Measurements from ENCODE around the gene NMT1.

NMT1 gene

DNA sequence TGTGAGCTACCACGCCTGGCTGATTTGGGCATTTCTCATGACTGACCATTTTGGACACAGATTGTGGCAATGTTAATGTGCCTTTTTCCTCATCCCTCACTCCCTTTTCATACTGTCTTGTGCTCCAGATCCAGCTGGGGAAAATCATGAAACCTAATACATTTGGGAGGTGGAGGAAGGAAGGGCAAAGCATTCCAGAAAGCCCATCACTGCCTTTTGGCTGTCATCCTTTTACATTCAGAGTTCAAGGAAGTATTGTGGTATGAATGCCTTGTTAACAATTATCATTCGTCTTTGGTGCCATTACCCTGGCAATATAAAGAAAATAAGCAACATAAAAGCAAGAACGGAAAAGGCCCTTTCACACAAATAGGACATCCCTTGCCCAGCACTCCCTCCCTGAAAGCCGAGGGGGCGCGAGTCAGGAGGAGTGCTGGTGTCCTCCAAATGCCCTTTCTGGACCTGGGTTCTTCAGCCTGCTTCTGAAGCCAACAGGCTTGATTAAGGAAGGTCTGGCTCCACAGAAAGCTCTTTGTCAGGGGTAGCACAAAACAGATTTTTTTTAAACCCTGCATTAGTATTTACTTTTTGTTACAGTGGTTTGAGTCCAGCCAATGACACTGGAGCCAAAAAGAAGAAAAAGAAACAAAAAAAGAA, 20.1 kb downstream of the NMT1 start:
- DNase-seq (ENCODE audit: low read depth), result no peak
- TF ChIP-seq, protein P1, sequence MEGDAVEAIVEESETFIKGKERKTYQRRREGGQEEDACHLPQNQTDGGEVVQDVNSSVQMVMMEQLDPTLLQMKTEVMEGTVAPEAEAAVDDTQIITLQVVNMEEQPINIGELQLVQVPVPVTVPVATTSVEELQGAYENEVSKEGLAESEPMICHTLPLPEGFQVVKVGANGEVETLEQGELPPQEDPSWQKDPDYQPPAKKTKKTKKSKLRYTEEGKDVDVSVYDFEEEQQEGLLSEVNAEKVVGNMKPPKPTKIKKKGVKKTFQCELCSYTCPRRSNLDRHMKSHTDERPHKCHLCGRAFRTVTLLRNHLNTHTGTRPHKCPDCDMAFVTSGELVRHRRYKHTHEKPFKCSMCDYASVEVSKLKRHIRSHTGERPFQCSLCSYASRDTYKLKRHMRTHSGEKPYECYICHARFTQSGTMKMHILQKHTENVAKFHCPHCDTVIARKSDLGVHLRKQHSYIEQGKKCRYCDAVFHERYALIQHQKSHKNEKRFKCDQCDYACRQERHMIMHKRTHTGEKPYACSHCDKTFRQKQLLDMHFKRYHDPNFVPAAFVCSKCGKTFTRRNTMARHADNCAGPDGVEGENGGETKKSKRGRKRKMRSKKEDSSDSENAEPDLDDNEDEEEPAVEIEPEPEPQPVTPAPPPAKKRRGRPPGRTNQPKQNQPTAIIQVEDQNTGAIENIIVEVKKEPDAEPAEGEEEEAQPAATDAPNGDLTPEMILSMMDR (IDR thresholded peaks at IDR 0.05; ENCODE audit: low read length, missing control alignments), result no peak
- H3K4me3 ChIP-seq (replicated peaks; ENCODE audit: low read depth, low read length), result no peak overlapping the region

DNA sequence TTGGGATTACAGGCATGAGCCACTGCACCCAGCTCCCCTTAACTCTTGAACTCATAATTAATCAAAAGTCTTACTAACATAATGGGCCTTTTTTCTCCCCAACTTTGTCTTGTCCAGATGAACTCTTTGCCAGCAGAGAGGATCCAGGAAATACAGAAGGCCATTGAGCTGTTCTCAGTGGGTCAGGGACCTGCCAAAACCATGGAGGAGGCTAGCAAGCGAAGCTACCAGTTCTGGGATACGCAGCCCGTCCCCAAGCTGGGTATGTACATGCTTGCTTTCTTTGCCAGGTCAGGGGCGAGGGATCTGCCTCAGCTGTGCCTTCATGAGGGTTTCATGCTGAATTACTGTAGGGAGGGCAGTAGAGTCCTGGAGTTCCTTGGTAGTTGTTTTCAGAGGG, 25.3 kb downstream of the NMT1 start:
- H3K4me3 ChIP-seq (replicated peaks; ENCODE audit: low read depth, low read length), result no peak overlapping the region
- no peak for DNase-seq (ENCODE audit: low read depth)
- TF ChIP-seq, protein P1 (IDR thresholded peaks at IDR 0.05; ENCODE audit: low read length, missing control alignments), result no peak

DNA sequence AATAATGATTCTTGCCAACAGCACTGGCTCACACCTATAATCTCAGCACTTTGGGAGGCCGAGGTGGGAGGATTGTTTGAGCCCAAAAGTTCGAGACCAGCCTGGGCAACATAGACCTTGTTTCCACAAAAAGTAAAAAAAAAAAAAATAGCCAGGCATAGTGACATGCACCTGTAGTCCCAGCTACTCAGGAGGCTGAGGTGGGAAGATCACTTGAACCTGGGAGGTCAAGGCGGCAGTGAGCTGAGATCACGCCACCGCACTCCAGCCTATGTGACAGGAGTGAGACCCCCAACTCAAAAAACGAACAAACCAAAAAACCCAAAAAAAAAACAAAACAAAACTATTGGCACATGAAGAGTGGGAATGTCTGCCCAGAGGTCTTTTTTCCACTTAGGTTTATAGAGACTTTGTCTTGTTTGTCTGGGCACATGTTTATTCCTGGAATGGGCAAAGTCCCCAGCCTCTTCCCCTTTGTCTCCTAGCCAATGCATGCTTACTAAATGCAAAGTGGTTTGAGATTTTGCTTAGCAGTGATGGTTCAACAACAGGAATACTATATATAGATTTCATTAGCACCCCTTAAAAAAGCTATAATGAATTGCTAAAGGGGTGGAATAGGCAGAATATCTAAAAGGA, 25.9 kb downstream of the NMT1 start:
- H3K4me3 ChIP-seq (replicated peaks; ENCODE audit: low read depth, low read length), result no peak overlapping the region
- no peak for DNase-seq (ENCODE audit: low read depth)
- TF ChIP-seq, protein P1 (IDR thresholded peaks at IDR 0.05; ENCODE audit: low read length, missing control alignments), result no peak

DNA sequence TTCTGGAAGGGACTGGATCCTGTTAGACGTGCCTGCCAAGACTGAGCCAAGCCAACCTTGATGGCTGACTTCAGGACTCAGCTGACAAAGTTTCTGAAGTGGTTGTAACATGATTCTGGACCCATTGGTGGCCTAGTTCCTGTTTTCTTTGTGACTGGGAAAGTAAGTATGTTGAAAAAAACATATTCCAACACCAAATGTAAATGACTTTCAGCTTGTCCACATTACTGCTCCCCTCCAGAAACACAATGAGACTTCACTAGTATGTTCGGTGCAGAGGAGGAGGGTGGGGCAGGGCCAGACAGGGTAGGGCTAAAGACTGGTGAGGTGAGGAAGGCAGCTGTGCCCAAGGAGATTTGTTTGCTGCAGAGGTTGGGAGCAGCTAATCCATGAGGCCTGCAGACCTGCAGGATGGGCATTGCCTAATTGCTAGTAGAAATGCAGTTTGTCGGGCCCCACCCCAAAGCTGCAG, 26.4 kb downstream of the NMT1 start:
- DNase-seq (ENCODE audit: low read depth), result no peak
- no peak overlapping the region for H3K4me3 ChIP-seq (replicated peaks; ENCODE audit: low read depth, low read length)
- TF ChIP-seq, protein P1 (IDR thresholded peaks at IDR 0.05; ENCODE audit: low read length, missing control alignments), result no peak

DNA sequence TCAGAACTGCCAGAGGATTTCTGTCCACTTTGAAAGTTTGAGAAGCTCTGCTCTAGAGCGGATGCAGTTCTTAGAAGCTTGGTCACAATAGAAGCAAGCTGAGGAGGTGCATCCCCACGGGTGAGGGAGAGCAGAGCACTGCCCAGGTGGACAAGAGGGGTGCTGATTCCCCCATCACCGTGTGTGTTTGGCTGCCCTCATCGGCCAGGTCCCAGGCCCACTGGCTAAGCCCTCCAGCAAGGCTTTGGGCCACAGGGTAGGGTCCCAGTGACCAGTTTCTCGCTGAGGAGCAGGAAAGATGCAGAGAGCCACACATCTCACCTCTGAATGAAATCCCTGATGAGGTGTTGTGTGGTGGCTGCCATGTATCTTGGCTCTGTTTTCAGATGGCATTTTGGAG, 26.9 kb downstream of the NMT1 start:
- TF ChIP-seq, protein P1 (IDR thresholded peaks at IDR 0.05; ENCODE audit: low read length, missing control alignments), result no peak
- DNase-seq (ENCODE audit: low read depth), result no peak

DNA sequence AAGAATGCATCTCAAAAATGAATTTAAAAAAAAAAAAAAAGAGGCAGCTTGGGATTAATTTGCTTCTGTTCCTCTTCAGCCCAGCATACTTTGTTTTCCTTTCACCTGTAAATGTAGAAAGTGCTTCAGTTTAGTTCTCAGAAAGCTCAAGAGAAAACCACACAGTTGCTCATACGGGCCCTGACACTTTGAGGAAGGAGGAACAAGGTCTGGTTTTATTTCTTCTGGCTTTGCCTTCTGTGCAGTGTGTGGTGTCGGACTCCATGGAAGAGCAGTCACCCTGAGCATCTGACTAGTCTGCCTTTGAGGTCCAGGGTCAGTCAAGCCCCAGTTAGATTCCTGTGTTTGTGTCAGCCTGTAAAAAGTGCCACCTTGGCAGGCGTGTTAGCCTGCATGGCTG, 27.6 kb downstream of the NMT1 start:
- TF ChIP-seq, protein P1 (IDR thresholded peaks at IDR 0.05; ENCODE audit: low read length, missing control alignments), result no peak
- H3K4me3 ChIP-seq (replicated peaks; ENCODE audit: low read depth, low read length), result no peak overlapping the region
- no peak for DNase-seq (ENCODE audit: low read depth)

More for the DNA sequence above, 26.9 kb downstream of the NMT1 start:
- H3K4me3 ChIP-seq (replicated peaks; ENCODE audit: low read depth, low read length), result no peak overlapping the region

Data from fibroblast of pulmonary artery (primary cell).